NCI-H1694 (cell line): ENCODE results near the gene MORN3.
"Not testable (repeated sequence)": the region's sequence is repeated elsewhere in the genome, so short reads cannot be mapped to it uniquely, and the experiment has no call there.

ENCODE experiments used
- DNase-seq: peaks from one replicate; lab custom pipeline; 2025; lab: John Stamatoyannopoulos, UW

Gene MORN3

DNA sequence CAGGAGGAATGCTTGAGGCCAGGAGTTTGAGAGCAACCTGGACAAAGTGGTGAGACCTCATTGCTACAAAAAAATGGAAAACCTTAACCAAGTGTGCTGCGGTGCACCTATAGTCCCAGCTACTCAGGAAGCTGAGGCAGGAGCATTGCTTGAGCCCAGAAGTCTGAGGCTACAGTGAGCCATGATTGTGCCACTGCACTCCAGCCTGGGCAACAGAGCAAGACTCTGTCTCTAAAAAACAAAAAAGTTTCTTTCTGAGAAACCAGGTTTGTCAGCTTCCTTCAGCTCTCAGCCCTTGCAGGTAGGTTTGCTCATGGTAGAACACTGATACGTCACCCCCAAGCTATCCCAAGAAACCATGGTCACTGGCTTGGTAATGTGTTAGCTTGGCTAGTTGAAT, 20.0 kb upstream of the MORN3 start:
- no peak for DNase-seq

DNA sequence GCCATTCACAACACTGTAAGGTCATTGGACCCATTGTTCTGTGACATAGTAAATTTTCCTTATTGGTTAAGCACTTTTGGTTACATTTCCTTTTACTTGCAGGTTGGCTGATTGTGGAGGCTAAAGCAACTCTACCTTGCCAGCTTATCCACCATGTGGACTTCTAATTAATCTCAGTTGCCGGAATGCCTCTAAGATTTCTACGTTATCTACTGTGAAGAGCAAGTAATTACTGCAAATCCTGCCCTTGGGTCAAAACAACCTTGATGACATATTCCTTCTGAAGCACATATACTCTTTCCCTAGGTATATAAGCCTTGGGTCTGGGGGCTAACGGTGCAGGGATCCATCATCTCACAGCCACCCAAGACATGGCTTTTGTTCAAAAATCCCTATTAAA, 19.5 kb upstream of the MORN3 start:
- no peak for DNase-seq

DNA sequence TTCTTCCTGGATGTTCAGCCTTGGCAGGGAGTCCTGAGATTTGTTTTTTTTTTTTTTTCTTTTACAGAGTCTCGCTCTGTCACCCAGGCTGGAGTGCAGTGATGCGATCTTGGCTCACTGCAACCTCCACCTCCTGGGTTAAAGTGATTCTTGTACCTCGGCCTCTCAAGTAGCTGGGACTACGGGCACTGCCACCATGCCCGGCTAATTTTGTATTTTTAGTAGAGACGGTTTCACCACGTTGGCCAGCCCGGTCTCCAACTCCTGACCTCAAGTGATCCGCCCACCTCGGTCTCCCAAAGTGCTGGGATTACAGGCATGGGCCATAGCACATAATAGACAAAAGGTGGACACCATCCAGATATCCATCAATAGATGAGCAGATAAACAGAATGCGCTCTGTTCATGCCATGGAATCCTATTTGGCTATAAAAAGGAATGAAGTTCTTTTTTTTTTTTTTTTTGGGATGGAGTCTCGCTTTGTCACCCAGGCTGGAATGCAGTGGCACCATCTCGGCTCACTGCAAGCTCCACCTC, 10.3 kb upstream of the MORN3 start:
- DNase-seq: not testable (repeated sequence)

DNA sequence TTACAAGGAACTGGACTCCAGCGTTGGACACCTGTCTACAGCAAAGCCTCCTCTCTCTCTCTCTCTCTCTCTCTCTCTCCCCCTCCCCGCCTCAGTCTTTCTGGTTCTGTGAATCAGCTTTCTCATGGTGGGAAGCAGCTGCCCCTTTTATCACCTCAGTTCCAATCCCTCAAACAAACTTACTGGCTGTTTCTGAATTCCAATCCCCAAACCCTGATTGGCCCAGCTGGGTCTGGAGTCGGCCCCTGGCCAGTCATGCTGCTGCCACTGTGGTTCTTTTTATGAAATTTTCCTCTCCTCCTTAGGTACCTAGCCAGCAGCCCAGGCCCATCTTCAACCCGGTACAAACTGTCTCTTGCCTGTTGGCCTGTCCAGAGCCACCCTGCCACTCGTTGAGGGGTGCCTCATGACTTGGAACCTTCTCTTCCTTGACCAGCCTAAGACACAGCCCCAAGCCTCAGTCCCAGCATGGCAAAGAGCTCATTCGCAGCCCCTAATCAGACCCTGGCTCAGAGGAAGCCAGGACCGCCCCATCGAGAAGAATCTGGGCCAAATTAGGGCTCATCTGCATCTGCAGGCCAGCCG, 9.4 kb upstream of the MORN3 start:
- no peak for DNase-seq

DNA sequence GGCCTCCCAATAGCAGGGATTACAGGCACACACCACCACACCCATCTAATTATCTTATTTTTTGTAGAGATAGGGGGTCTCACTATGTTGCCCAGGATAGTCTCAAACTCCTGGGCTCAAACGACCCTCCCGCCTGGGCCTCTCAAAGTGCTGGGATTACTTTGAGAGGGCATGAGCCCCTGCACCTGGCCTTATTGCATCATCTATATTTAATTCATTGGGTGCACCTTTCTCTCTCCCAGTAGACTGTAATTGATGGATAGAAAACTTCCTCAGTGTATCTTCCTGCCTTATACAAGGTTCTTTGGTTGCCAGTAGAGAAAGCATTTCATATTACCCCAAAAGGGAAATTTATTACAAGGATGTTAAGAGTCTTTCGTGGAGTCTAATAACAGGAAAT, 8.9 kb upstream of the MORN3 start:
- no peak for DNase-seq

DNA sequence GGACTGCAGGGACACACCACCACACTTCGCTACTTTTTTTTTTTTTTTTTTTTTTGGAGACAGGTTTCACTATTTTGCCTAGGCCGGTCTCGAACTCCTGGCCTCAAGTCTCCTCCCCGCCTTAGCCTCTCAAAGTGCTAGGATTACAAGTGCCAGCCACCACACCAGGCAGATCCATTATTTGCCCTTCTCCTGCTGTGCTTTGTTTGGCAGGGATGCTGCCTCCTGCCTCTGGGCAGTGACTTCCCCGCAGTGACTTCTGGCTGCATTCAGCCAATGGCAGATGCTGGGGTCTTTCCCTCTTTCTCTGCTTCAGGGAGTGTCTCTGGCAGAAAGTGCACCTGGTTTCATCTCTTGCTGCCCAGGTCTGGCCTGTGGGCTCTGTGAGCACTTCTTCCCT, 6.7 kb upstream of the MORN3 start:
- DNase-seq: no peak

DNA sequence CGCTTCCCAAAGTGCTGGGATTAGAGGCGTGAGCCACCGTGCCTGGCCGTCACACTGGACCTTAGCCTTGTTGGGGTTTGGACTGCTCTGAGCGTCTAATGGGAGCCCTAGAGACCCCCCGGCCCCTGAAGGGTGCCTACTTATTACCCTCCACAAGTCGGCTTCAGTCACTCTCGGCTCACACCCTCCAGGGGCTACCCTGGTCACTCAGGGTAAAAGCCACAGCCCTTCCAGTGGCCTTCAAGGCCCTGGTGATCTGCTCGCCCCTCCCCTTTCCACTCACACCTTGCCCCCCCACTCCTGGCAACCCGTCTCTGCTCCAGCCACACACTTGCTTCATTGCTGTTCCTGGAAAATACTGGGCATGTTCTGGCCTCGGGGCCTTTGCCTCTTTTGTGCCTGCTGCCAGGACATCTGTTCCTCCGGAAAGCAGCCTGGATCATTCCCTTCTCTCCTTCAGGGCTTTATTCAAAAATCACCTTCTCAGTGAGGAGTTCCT, 3.6 kb upstream of the MORN3 start:
- peak; percentile 44 for DNase-seq

DNA sequence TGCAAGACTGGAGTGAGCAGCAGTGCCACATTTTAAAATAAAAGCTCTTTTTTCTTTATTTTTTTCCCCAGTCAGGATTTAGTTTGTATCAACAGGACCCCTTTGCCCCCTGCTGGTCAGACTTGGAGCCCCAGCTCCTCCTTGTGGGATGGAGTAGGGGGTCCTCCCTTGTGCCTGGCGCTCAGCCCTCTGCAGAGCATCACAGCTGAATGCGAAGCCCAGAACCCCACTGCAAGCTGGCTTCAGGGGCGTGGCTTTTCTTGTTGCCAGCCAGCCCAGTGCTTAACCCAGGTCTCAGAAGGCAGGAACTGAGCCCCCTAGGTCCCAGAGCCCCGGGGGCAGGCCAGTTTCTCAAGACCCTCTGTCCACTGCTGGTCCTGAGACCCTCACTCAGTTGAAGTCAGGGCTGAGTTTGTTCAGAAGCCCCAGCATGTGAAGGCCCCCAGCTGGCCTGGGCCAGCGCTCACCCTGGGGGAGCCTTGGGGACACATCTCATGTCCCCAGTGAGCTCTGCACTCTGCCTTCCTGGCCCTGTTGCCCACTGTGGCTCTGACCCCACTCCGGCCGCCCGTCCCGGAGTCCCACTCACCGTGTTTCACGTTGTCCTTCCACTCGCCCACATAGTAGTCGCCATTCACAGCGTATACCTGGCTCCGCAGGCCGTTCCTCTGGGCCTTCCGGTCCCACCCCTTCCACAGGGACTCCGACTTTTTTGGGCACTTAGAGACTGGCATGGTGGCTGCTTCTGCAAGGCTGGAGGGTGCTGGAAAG, 519 bp downstream of the MORN3 start:
- DNase-seq: peak; percentile 43

DNA sequence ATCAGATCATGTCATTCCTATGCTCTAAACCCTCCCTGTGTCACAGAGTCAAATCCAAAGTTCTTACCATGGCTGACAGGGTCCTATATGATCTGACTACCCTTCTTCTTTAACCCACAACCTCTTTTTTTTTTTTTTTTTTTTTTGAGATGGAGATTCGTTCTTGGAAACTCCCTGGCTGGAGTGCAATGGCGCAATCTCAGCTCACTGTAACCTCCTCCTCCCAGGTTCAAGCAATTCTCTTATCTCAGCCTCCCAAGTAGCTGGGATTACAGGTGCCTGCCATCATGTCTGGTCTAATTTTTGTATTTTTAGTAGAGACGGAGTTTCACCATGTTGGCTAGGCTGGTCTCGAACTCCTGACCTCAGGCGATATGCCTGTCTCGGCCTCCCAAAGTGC, 2.6 kb downstream of the MORN3 start:
- not testable (repeated sequence) for DNase-seq

DNA sequence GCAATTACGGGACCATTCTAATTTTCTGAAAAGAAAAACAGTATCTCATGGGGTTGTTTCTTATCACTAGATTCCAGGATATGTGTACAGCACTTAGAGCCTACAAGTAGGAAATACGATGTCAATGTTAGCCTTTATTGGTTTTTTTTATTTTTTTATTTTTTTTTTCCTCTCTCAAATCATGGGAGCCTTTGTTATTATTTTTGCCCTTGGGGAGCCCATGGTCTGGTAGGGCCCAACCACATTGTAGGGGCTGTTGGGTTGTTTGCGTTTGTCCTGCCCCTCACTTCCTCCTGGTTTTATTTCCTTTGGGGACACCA, 5.9 kb downstream of the MORN3 start:
- no peak for DNase-seq

DNA sequence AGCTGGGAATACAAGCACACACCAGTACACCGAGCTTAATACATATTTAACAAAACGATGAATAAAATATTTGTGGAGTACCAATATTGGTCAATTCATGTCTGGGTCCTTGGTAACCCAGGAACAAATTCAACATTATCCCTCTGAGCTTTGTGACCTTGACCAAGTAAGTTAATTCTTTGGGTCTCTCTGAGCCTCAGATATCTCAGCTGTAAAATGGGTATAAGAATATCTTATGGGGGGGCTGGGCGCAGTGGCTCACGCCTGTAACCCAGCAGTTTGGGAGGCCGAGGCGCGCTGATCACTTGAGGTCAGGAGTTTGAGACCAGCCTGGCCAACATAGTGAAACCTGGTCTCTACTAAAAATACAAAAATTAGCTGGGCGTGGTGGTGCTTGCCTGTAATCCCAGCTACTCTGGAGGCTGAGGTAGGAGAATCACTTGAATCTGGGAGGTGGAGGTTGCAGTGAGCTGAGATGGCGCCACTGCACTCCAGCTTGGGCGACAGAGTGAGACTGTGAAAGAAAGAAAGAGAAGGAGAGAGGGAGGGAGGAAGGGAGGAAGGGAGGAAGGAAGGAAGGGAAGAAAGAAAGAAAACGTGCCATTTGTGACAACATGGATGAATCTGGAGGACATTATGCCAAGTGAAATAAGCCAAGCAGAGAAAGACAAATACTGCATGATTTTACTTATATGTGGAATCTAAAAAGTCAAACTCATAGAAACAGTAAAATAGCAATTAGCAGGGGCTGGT, 7.9 kb downstream of the MORN3 start:
- DNase-seq: not testable (repeated sequence)

DNA sequence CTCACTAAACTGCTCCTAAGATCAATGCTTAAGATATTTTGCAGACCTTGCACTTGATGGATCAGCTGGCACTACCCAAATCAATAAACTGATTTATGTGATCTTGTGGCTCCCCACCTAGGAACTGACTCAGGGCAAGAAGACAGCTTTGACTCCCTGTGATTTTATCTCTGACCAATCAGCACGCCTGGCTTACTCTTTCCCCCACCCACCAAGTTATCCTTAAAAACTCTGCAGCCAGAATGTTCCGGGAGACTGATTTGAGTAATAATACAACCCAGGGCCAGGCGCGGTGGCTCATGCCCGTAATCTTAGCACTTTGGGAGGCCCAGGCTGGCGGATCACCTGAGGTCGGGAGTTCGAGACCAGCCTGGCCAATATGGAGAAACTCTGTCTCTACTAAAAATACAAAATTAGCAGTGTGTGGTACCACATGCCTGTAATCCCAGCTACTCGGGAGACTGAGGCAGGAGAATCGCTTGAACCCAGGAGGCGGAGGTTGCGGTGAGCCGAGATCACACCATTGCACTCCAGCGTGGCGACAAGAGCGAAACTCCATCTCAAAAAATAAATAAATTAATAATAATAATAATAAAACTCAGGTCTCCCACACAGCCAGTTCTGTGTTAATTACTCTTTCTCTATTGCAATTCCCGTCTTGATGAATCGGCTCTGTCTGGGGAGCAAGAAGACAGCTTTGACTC, 12.0 kb downstream of the MORN3 start:
- no peak for DNase-seq

DNA sequence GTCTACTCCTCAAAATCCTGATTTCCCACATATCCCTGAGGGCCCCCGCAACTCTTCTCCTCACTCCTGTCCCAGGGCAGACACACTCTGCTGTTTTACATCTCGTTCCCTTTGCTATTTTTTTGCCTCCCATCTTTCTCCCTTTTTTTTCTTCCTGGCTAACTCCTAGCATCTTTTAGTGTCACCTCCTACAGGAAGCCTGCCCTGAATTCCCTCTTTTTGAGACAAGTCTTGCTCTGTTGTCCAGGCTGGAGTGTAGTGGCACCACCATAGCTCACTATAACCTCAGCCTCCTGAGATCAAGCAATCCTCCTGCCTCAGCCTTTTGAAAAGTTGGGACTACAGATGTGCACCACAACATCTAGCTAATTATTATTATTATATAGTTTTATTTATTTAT, 13.3 kb downstream of the MORN3 start:
- DNase-seq: no peak

DNA sequence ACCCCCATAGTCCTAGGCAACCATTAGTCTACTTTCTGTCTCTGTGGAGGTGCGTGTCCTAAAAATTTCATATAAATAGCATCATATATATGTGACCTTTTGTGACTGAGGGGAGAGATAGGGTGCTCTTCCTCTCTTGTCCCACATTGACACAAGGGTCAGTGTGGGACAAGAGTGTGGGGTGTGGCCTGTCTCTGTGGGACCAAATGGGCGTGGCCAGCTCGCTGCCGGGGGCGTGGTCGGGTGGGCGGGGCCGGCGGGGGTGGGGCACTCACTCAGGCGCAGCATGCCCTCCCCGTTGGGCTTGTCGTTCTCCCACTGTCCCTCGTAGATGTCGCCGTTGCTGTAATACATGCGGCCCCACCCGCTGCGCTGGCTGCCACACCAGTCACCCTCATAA, 15.5 kb downstream of the MORN3 start:
- no peak for DNase-seq

DNA sequence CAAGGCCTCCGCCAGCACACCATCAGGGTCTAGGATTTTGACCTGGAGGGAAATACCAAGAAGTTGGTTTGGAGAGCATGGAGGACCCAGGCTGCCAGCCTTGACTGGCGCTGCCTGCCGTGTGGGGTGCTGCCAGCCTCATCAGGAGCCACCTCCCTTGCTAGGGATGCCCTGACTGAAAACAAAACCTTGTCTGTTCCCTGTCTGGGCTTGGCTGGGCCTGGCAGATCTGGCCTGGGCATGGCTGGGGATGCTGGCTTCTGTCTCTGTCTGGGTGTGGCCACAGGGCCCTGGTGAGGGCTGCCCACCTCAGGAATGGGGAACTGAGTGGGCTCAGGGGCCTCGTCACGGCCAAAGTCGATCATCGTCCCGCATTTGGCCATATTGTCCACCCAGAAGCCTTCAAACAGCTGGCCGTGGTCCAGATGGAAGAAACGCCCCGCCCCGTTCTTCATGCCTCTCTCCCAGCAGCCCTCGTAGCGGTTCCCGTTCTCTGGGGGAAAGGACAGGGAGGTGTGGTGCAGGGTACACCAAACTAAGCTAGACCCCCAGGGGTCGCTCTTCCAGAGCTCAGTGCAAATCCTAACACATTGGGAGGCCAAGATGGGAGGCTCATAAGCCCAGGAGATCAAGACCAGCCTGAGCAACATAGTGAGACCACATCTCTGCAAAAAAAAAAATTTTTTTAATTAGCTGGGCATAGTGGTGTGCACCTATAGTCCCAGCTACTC, 16.5 kb downstream of the MORN3 start:
- DNase-seq: no peak

DNA sequence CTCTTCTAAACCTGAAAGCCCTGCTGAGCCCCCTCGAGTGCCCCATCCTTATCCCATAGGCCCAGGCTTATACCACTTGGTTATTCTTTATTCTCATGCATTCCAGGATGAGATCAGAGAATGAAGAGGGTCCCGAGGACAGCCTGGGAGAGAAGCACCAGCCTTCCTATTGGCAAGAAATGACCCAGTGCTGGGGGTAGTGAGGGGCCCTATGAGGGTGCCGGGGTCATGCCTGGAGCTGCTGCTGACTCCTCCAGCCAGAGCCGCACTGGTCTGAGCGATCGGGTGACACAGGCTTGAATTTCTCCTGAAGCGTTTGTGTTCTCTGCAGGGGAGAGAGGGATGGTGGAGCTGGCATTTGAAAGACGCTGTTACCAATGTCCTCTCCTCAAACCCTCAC, 18.1 kb downstream of the MORN3 start:
- no peak for DNase-seq

DNA sequence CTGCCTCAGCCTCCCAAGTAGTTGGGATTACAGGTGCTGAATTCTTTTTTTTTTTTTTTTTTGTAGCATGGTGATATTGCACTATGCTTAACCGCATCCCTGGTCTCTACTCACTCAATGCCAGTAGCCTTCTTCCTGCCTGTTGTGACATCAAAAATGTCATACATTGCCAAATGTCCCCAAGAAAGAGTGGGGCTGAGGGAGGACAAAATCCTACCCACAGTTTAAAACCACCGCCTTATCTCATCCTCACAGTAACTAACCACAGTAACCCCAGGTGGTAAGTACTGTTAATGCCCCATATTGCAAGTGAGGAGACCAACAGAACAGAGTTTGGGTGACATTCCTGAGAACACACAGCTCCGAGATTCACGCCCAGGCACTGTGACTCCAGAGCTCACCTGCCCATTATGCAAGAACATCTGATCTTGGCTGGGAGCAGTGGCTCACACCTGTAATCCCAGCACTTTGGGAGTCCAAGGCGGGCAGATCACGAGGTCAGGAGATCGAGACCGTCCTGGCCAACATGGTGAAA, 19.6 kb downstream of the MORN3 start:
- no peak for DNase-seq

DNA sequence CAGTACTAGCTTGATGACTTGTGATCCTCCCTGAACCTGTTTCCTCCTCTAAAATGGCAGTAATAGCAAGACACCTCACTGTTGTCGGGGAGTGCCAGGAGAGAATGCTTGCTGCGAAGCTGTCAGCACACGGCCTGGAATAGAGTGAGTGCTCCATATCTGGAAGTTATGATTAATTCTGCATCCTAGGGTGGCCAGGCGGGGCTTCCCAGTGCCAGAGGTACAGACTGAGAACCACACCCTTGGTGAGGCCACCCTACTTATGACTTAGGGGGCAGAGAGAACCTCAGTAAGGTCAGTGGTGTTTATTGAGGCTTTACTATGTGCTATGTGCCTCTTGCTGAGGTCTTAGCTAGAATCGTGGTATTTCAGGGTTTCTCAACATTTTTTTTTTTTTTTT, 20.1 kb downstream of the MORN3 start:
- no peak for DNase-seq

DNA sequence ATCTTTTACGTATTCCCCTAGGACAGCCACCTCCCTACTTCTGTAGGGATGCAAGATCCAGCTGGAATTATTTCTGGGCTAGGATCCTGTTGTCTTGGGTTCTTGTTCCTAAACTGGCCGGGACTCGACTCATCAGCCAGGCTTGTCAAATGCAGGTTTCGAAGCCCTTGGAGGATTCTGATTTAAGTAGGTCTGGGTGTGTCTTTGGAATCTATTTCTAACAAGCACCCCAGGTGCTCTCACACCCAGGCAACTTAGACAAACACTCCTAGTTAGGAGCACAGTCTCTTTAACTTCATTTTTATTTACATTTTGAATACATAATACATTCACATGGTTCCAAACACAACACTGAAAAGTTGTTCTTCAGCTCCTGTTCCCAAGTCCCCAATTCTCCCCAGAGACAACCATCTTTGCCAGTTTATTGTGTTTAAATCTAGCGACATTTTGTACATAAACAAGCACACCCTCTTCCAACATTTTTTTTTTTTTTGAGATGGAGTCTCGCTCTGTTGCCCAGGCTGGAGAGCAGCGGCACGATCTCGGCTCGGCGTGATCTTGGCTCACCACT, 20.9 kb downstream of the MORN3 start:
- no peak for DNase-seq

DNA sequence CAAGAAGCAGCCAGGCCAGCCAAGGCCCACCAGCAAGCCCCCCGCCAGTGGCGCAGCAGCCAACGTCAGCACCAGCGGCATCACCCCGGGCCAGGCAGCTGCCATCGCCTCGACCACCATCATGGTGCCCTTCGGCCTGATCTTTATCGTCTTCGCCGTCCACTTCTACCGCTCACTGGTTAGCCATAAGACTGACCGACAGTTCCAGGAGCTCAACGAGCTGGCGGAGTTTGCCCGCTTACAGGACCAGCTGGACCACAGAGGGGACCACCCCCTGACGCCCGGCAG, 28.2 kb downstream of the MORN3 start:
- no peak for DNase-seq
